Upper lobe of left lung (tissue), 4 donors: ENCODE results near the gene SIRT3.
"Not testable (repeated sequence)": the region's sequence is repeated elsewhere in the genome, so short reads cannot be mapped to it uniquely, and the experiment has no call there.

Source experiments
- EP300 ChIP-seq, 4 donors: sonication (generic); formaldehyde crosslinking; IDR thresholded peaks; one replicate each; pipeline ENCODE4 v1.5.1; 2017; ENCODE audit warnings: antibody characterized with exemption in 4 of 4, control low read depth in 2 of 4
- POLR2AphosphoS5 ChIP-seq, 2 donors: sonication (generic); formaldehyde crosslinking; IDR thresholded peaks; one replicate each; pipeline ENCODE4 v1.5.1; 2017; ENCODE audit warnings: antibody characterized with exemption in 2 of 2
- TF ChIP-seq, protein P1 (sequence below), 6 experiments: fragments of 450-650 bp in 4 of 6; fragments of 200-600 bp in 2 of 6; sonication (generic) in 2 of 6; IDR thresholded peaks; one replicate each; pipeline ENCODE4 v1.5.1; 2016 to 2019; ENCODE audit warnings: antibody characterized with exemption in 6 of 6

DNA sequence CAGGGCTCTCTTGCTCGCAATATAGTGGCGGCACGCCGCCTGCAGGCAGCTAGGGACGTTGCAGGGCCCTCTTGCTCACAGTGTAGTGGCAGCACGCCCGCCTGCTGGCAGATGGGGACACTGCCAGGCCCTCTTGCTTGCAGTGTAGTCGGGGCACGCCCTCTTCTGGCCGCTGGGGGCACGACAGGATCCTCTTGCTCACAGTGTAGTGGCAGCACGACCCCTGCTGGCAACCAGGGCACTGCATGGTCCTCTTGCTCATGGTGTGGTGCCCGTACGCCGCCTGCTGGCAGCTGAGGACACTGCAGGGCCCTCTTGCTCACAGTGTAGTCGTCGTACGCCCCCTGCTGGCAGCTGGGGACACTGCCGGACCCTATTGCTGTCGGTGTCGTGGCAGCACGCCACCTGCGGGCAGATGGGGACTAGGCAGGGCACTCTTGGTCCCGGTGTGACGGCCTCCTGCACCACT lies 46.3 kb downstream of the SIRT3 start:
- TF ChIP-seq POLR2AphosphoS5, EP300 (IDR thresholded peaks at IDR 0.05): not testable (repeated sequence)
- TF ChIP-seq, protein P1, sequence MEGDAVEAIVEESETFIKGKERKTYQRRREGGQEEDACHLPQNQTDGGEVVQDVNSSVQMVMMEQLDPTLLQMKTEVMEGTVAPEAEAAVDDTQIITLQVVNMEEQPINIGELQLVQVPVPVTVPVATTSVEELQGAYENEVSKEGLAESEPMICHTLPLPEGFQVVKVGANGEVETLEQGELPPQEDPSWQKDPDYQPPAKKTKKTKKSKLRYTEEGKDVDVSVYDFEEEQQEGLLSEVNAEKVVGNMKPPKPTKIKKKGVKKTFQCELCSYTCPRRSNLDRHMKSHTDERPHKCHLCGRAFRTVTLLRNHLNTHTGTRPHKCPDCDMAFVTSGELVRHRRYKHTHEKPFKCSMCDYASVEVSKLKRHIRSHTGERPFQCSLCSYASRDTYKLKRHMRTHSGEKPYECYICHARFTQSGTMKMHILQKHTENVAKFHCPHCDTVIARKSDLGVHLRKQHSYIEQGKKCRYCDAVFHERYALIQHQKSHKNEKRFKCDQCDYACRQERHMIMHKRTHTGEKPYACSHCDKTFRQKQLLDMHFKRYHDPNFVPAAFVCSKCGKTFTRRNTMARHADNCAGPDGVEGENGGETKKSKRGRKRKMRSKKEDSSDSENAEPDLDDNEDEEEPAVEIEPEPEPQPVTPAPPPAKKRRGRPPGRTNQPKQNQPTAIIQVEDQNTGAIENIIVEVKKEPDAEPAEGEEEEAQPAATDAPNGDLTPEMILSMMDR (IDR thresholded peaks at IDR 0.05), result peak in 2 of 6 experiments; percentile 6 to 28
